Sigmoid colon (tissue), 7 donors: ENCODE results near the gene PARL. TPM values are rescaled to one million over a fixed set of nuclear protein-coding genes. Genes with fewer than 3 reads are reported as not detected.

Experiments used
- DNase-seq: peaks from one replicate; pipeline ENCODE4 v3.0.0-alpha.2; 2019
- H3K27ac ChIP-seq, 4 donors: fragments of 200-600 bp; sonication (generic); one replicate each; pipeline ENCODE4 v1.5.1; 2016 to 2019; ENCODE audit warnings: mild to moderate bottlenecking in 1 of 4
- H3K27me3 ChIP-seq, 3 donors: fragments of 200-600 bp; sonication (generic); one replicate each; pipeline ENCODE4 v1.5.1; 2019; ENCODE audit warnings: mild to moderate bottlenecking in 1 of 3
- H3K36me3 ChIP-seq, 4 donors: fragments of 200-600 bp; sonication (generic); one replicate each; pipeline ENCODE4 v1.5.1; 2016 to 2019
- H3K4me1 ChIP-seq, 4 donors: fragments of 200-600 bp; sonication (generic); one replicate each; pipeline ENCODE4 v1.5.1; 2017 to 2019
- H3K4me3 ChIP-seq, 4 donors: fragments of 200-600 bp; sonication (generic); one replicate each; pipeline ENCODE4 v1.5.1; 2017 to 2019; ENCODE audit warnings: mild to moderate bottlenecking in 2 of 4, moderate library complexity in 1 of 4
- H3K9me3 ChIP-seq, 4 donors: fragments of 200-600 bp in 3 of 4; sonication (generic) in 3 of 4; one replicate each; pipeline versions ENCODE4 v1.5.1 to v1.6.1; 2013 to 2019
- CTCF ChIP-seq, 4 experiments: fragments of 450-650 bp in 3 of 4; fragments of 200-600 bp in 1 of 4; IDR thresholded peaks; one replicate each; pipeline ENCODE4 v1.5.1; 2016 to 2019; ENCODE audit warnings: antibody characterized with exemption in 4 of 4, mild to moderate bottlenecking in 3 of 4, moderate library complexity in 2 of 4
- EP300 ChIP-seq, 4 donors: sonication (generic); formaldehyde crosslinking; IDR thresholded peaks; one replicate each; pipeline ENCODE4 v1.6.1; 2017; ENCODE audit warnings: antibody characterized with exemption in 4 of 4
- POLR2A ChIP-seq, 2 donors: fragments of 450-650 bp; IDR thresholded peaks; one replicate each; pipeline ENCODE4 v1.6.1; 2016; ENCODE audit warnings: antibody characterized with exemption in 2 of 2, mild to moderate bottlenecking in 2 of 2, moderate library complexity in 2 of 2
- POLR2AphosphoS5 ChIP-seq, 4 donors: sonication (generic); formaldehyde crosslinking; IDR thresholded peaks; one replicate each; pipeline ENCODE4 v1.6.1; 2017; ENCODE audit warnings: antibody characterized with exemption in 4 of 4
- WGBS, 2 donors: extraction: QIAGEN DNeasy Blood & Tissue Kit; methylation state at CpG; one replicate each; pipeline ENCODE4 v1.1.7; 2013; 5-methylcytosine and 5-hydroxymethylcytosine counted together
- intact Hi-C: fragments of 100-400 bp; cut with DNase I; formaldehyde crosslinking; loops from one replicate; pipeline ENCODE4 v1.15.1; 2023
- polyA plus RNA-seq, 3 donors: library from polyadenylated mRNA; stranded (reverse); fragments of 200-250 nt; gene quantifications; one replicate each; pipeline ENCODE4 v1.2.3, GENCODE V29; 2013
- total RNA-seq, 4 donors: library from RNA; depleted of rRNA; stranded (reverse); fragments of >200 nt; gene quantifications; one replicate each; pipeline ENCODE4 v1.1.0, GENCODE V29; 2016
- donor health status: healthy with polysubstance abuse.
- donor health status: Bipolar disorder and iron deficiency.
- donor health status: healthy.

The PARL gene
- total and polyA plus RNA-seq, 7 donors, result 52.1 to 87.9 (median 58.3) TPM

DNA sequence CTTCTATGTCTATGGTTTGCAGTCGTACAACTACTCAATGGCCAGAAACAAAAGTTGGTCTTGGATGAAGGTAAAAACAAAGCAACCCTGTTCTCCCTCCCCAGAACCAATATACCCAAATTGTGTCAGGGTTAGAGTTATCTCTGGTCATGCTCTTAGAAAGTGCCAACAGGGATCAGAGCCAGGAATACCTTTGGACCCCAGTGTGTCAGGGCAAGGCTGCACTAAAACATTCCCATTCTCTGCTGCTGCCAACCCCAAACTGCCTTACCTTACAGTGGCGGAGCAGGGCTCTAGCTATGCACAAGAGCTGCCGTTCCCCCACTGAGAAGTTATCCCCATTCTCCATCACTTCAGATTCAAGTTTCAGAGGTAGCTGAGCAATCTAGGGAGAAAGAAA, 42.4 kb upstream of the PARL start:
- Histone ChIP-seq H3K4me1 (no peaks in the 10 kb centered on the region), H3K36me3 (peaks cover 17 to 93% (median 31%) of the 10 kb centered on the region in 4 donors), H3K4me3 (no peak overlapping the region), H3K27ac (no peak overlapping the region), H3K9me3 (no peaks in the 10 kb centered on the region), H3K27me3 (no peaks in the 10 kb centered on the region)
- no peak for DNase-seq
- WGBS, 2 donors, result 96 to 98% methylated on average over 3 of the region's 3 CpGs
- no peak for TF ChIP-seq EP300 (IDR thresholded peaks at IDR 0.05)
- no peak for TF ChIP-seq POLR2A (IDR thresholded peaks at IDR 0.05)
- TF ChIP-seq CTCF (IDR thresholded peaks at IDR 0.05), result no peak
- no peak for TF ChIP-seq POLR2AphosphoS5 (IDR thresholded peaks at IDR 0.05)
- intact Hi-C loops, result no loop called here

GRCh38 chr3:183924956-183925355, 40.3 kb upstream of the PARL start:
- no peak for DNase-seq

GRCh38 chr3:183924543-183924942, 39.9 kb upstream of the PARL start:
- Histone ChIP-seq H3K27ac (no peak overlapping the region), H3K4me1 (no peaks in the 10 kb centered on the region), H3K4me3 (no peak overlapping the region), H3K27me3 (no peaks in the 10 kb centered on the region), H3K9me3 (no peaks in the 10 kb centered on the region), H3K36me3 (peaks cover 25 to 96% (median 29%) of the 10 kb centered on the region in 4 donors)
- intact Hi-C loops, result no loop called here
- DNase-seq, result no peak
- 95 to 96% methylated on average over 3 of the region's 3 CpGs for WGBS, 2 donors
- no peak for TF ChIP-seq EP300 (IDR thresholded peaks at IDR 0.05)
- TF ChIP-seq POLR2A (IDR thresholded peaks at IDR 0.05), result no peak
- no peak for TF ChIP-seq CTCF (IDR thresholded peaks at IDR 0.05)
- no peak for TF ChIP-seq POLR2AphosphoS5 (IDR thresholded peaks at IDR 0.05)

More at GRCh38 chr3:183924956-183925355, 40.3 kb upstream of the PARL start:
- intact Hi-C loops, result no loop called here
- peaks cover 25 to 95% (median 29%) of the 10 kb centered on the region in 4 donors for H3K36me3 ChIP-seq
- H3K4me3 ChIP-seq, result no peak overlapping the region
- no peak overlapping the region for H3K27ac ChIP-seq
- H3K9me3 ChIP-seq, result no peaks in the 10 kb centered on the region
- no peak for TF ChIP-seq EP300 (IDR thresholded peaks at IDR 0.05)
- no peak for TF ChIP-seq POLR2A (IDR thresholded peaks at IDR 0.05)
- TF ChIP-seq CTCF (IDR thresholded peaks at IDR 0.05), result no peak
- TF ChIP-seq POLR2AphosphoS5 (IDR thresholded peaks at IDR 0.05), result no peak
- no peaks in the 10 kb centered on the region for H3K4me1 ChIP-seq
- H3K27me3 ChIP-seq, result no peaks in the 10 kb centered on the region
- 81 to 90% methylated on average over 7 of the region's 7 CpGs for whole genome bisulfite sequencing, 2 donors

GRCh38 chr3:183922421-183922820, 37.7 kb upstream of the PARL start:
- Histone ChIP-seq H3K4me3 (no peak overlapping the region), H3K4me1 (no peaks in the 10 kb centered on the region), H3K9me3 (no peaks in the 10 kb centered on the region), H3K27ac (no peak overlapping the region), H3K27me3 (no peaks in the 10 kb centered on the region), H3K36me3 (peaks cover 19 to 76% (median 21%) of the 10 kb centered on the region in 4 donors)
- intact Hi-C loops, result no loop called here
- DNase-seq, result no peak
- TF ChIP-seq POLR2A (IDR thresholded peaks at IDR 0.05), result no peak
- no peak for TF ChIP-seq POLR2AphosphoS5 (IDR thresholded peaks at IDR 0.05)
- no peak for TF ChIP-seq EP300 (IDR thresholded peaks at IDR 0.05)
- no peak for TF ChIP-seq CTCF (IDR thresholded peaks at IDR 0.05)
- WGBS, 2 donors, result 96% methylated on average over 4 of the region's 4 CpGs

DNA sequence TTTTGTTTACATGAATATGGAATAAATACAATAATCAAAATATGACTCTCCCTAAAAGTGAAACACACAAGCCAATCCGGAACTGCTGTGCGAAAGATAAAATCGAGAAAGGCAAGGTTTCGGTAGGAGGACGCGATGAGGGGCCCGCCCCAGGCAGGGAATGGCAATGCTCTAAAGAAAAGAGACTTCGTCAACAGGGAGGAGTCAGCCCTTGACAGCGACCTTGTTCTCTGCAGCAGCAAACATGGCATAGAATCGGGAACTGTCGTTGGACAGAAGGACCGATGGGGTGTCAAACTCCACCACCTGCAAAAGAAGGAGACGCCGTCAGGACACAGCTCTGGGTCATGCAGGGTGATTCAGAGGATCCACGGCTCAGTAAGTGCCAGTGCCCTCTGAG, 36.4 kb upstream of the PARL start:
- 96% methylated on average over 15 of the region's 15 CpGs for WGBS, 2 donors
- Histone ChIP-seq H3K27me3 (no peaks in the 10 kb centered on the region), H3K9me3 (no peaks in the 10 kb centered on the region), H3K27ac (no peak overlapping the region), H3K4me1 (no peaks in the 10 kb centered on the region), H3K36me3 (peaks cover 13 to 63% (median 20%) of the 10 kb centered on the region in 4 donors), H3K4me3 (no peak overlapping the region)
- intact Hi-C loops, result no loop called here
- DNase-seq, result no peak
- no peak for TF ChIP-seq POLR2AphosphoS5 (IDR thresholded peaks at IDR 0.05)
